GM18909 (cell line): ENCODE measurements around the gene CASZ1.

Source experiments
- ATAC-seq: cut with Tn5 transposase; IDR thresholded peaks from one replicate; pipeline ENCODE4 v1.9.1; 2021; ENCODE audit warnings: mild to moderate bottlenecking; ENCODE audit not compliant: unreplicated experiment, poor library complexity

The CASZ1 gene

DNA sequence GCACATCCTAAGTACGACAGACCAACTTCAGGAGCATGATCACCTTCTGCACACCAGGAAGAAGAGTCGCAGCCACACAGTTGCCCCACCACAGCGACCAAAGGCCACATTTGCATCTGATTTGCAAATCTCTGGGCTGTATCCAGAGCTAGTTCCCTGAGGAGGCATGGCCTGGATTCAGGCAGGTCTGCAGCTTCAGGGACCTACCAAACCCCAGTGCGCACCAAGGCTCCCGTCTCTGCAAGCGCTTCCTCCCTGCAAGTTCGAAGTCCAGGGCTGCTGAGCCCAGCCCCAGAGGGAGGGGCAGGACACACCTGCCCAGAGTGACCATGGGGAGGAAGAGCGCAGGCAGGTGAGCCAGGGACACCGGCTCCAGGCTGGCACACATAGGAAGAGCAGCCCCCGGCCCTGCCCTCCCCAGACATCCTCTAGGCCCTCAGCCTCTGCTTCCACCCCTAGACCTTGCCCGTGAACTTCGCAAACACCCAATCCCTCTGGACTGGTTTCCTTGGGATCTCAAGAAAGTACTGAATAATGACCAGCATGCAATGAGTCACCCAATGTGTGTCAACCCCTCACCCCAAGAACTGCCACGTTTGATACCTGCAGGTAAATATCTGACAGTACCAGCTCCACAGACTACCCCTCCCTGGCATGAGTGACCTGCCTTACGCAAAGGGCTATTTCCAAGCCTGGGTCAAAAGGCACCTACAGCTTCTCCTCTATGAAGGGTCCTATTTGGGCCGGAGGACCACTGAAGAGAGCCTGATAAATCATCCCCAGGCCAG lies 36.8 kb downstream of the CASZ1 start:
- ATAC-seq: no peak

DNA sequence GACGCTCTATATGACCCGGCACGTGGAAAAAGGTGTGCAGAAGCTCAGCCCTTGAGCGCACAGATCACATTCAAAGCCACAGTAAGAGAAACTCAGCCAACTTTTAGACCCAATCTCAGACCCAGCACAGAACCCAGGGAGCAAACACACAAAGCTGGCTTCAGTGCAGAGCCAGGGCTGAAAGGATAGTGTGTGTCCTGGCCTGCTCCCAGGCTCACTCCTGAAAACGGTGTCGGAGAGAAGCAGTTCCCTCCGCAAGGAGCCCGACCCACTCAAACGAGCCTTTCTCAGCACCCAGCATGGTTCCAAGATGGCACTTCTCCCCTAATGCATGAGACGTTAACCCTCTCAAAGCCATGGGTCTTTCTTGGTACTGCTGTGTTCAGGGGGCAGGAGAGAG lies 39.6 kb downstream of the CASZ1 start:
- ATAC-seq: no peak

DNA sequence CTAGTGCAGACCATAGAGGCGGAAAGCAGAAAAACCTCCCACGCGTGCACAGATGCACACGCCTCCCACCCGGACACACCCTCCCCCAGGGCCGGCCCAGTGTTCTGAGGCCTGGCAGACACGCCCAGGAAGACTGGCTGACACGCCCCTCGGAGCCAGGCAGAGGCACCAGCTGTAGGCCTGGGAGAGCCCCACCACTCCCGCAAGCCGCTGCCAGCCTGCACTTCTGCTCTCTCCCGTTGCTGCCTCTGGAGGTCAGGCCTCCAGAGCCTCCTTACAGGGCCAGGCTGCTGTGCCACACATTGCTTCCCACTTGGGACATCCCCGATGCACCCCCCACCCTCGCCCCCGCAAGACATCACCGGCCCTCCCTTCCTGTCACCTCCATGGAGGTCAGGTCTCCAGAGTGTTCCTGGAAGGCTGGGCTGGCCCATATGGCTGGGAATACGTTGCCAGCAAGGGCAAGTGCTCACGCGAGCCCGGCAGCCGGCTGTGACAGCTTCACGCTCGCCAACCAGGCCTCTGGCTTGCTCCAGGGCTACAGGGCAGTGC lies 40.4 kb downstream of the CASZ1 start:
- ATAC-seq: no peak

DNA sequence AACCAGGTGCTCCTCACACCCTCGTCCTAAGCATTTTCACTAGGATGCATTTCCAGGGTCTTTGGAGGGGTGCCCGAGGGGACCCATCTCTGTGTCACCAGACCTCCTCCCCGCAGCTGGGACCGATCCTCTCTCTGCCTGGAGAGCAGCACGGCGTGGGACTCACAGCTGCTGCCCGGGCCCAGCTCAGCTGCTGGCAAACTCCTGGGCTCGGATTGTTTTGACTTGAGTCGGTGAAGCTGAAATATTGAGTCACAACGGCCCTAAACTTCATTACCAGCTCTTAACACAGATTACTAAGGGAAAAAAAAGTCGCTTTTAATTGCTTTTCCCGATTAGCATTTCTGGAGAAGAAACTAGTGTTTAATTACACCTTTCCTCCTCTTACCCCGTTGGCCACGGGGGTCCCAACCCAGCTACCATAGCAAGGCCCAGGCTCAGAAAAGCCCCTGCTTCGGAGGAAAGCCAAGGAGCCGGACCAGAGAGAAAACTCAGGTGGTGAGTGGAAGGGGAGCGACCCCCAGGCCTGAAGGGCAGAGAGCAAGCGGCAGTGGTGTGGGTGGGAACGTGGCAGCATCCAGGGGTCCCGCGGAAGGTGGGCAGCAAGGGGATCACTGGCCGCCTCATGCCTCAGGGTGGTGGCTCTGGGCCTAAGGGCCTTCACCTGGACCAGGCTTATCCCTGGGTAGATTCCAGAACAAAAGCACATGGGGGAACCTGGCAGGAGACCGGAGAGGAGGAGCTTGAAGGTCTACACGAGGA lies 41.7 kb downstream of the CASZ1 start:
- ATAC-seq: no peak

DNA sequence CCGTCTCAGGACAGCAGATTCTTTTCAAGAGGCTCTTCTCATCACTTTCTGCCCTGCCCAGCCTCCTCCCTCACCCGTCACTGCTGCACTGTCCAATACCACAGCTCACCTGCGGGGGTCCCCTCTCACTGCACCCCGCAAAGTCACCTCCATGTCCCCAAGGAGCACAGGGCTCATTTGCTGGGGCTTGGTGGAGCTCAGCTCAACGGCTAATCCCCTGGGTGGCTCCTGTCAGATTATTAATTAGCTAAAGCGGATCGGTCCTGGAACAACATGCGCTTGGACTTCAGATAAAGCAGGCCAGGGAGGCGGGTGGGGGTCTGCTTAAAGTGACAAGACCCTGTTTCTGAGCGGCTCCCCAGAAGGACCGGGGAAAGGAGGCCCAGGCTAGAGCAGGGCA lies 43.1 kb downstream of the CASZ1 start:
- no peak for ATAC-seq

DNA sequence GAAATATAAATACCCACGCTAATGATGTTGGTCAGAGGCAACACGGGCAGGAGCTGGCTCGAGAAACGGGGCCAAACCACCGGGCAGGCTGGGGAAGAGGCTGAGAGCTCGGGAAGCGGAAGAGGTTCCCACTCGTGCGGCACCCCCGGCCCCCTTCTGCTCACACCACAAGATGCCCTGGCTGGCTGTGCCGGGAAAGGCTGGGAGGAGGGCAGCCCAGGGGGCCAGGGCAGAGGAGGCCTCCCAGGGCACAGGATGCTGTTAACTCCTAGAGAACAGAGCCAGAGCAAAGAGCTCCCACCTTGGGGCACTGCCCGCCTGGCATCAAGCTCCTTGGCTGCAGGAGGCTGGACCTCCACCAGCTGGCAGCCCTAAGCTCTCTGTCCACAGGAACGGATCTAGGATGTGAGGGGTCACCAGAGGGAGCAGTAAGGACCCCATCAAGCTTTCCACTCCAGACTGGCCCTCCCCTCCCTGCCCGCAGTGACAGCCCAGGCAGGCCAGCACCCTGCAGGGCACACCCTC lies 44.8 kb downstream of the CASZ1 start:
- ATAC-seq: no peak

DNA sequence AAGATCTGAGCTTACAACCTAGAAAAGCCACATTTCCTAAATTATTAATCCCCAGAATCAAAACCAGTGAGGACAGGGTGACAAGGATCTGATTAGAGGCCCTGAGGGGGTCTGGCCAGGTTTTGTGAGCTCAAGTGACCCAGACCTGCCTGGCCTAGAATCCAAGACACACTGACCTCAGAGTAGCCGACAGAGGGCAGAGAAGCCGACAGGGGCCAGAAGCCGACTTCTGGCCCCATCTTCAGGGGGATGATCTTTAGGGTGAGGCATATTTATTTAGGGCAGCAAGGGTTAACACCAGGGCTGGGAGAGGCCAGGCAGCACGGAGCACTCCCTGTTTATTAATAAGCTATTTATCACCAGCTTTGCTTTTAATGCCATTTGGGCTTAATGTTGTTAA lies 45.3 kb downstream of the CASZ1 start:
- no peak for ATAC-seq

DNA sequence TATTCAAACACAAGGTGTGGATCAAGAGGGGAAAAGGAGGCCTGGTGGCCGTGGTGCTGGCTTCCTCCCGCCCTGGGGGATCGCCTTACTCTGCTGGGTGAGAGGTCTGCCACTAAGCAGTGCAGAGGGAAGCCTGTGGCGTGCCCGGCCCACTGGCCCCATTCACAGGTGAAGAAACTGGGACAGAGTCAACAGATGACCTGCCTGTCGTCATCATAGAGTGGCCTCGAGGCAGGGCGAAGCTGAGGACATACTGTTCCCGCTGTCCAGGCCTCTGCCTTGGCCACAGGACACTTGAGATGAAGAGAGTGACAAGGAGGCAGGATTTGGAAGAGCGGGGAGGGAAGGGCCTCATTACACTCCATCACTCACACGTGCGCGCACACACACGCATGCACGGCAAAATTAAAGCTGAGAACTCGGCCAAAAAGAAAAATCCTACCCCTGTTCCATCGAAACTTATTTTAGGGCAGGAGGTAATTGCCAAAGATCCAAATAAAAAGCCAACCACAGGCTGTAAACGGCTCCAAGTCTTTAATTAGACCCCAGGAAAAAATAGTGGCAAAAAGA lies 50.5 kb downstream of the CASZ1 start:
- no peak for ATAC-seq

DNA sequence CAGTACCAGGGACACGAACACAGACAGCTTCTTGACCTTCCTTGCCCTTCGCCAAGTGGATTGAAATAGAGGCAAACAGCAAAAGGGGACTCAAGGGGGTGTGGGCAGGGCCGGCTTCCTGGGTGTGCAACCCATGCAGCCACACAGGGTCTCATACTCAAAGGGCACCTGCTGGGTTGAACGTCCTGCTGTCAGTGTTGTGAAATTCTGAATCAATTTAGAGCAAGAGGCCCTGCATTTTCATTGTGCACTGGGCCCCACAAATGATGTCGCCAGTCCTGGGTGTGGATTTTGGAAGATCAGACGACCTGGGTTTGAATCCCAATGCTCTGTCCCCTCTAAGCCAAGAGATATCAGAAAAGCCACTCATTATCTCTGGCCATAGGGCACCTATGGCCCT lies 51.1 kb downstream of the CASZ1 start:
- ATAC-seq: no peak

DNA sequence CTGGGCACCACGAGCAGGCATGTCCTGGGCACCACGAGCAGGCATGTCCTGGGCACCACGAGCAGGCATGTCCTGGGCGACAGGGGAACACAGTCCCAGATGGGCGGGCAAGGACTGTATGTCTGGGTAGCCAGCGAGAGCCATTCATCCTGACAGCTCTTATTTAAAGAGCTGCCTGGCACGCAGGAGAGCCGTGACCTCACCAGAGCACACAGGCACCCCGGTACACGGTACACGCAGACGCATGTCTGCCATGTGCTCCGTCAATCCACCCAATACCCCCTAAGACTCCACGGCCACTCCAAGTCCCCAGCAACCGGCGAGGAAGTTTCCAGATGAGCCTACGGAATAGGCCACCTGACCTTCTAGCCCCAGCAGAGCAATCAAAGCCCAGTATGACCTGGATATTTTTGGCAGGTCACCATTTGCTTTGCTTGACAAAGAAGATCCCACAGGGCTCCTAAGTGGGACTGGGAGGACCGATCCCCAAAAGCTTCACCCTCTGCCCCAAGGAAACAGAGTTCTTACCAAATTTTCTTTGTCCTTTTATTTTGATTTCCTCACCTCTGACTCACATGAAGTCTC lies 51.7 kb downstream of the CASZ1 start:
- ATAC-seq: no peak

DNA sequence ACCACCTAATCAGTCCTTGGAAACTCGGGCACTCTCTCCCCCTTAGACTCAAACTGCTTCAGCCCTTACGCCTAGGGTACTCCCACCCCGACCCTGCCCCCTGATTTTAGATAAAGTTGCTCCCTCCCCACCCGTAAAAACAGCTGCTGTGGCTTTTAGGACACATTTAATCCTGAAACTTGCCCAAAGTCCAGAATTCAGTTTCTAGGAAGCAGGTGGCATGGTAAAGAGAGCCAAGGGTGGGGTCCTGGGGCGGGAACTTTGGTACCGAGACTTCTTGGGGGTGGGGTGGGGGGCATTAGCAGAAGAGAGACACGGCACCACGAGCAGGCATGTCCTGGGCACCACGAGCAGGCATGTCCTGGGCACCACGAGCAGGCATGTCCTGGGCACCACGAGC lies 52.4 kb downstream of the CASZ1 start:
- no peak for ATAC-seq

DNA sequence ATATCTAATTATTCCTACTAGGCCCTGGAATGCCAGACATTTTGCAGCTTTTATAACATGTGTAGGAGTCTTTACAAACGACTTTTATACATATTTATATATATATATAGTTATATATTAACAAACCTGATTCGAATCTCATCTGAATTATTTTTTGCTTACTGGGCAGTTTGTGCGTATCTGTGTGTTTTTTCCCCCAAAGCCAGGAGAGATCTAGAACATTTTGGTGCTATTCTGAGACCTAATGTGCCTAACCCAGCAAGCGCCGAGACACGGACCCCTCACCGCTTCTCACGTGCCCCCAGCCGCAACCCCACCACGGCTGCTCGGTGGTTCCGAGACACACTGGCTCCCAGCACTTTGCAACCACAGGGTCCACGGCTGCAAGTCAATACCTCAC lies 54.8 kb downstream of the CASZ1 start:
- ATAC-seq: no peak

DNA sequence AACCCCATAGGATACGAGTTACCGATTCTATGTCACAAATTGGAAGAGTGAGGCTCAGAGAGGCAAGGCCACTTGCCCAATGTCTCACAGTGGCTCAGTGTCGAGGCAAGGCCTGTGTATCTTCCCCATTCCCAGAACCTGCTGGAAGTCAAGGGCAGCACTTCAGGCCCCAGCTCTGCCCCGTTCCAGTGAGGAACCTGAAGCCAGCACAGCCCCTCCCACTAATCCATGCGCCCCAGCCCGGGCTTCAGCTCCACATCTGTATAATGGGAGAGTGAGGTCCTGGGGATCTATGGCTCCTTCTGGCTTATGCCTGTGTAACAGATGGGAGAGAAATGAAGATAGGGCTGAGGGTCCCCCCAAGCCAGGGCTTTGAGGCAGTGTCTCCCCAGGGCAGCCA lies 56.3 kb downstream of the CASZ1 start:
- no peak for ATAC-seq

DNA sequence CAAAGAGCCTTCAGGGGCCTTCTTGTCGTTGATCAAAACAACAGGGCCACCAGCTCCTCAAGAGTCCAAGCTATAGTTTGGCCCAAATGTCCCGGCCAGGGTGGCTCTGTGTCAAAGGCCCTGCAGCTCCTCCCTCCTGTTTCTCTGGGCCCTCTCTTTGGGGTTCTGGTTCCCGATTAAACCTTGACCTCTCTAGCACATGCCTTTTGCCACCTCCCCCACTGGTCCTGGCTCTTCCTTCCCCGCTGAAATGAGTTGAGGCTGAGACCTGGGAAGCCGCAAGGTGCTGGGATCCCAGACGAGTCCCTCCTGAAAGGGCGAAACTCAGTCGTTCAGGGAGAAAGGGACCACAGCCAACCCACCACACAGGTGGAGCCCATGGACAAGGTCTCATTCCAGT lies 56.9 kb downstream of the CASZ1 start:
- no peak for ATAC-seq

DNA sequence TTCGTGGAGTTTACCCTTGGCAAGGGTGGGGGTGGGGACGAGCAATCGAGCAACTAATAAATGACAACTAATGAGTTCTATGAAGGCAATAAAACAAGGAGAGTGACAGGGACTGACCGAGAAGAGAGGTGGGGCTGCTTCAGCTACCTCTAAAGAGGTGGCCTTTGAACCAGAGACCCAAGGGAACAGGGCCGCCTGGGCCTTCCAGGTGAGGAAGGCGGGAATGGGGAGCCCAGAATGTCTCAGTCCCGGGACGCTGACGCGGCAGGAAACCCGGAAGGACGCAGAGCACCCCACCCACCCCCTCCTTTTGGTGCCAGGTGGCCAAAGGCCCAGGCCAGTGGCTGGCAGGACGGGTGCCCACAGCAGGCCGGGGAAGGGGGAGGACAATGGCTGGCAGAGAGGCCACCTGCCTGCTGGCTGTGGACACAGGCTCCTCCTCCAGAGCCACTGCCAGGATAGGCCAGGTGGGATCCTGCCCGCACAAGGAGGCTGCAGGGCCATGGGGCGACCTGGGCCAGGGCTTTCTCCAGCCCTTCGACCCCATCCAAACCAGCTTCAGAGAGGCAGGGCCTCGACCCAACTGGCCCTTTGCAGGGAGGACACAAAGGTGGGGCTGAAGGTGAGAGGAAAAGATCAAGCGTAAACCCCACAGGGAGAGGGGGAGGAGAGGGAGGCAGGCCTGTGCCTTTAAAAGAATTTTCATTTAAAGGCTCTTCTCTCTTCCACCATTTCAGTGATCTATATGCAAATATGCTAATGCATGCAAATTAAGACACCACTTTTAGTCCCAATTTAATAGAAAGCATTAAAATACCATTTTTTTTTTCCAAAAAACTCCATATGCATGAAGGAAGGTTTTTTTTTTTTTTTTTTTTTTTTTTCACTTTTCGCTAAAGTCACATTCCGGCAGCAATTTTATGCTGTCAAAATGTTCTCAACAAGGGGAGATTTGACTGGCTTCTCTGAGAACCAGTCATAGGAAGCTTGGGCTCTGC lies 58.1 kb downstream of the CASZ1 start:
- ATAC-seq: no peak

DNA sequence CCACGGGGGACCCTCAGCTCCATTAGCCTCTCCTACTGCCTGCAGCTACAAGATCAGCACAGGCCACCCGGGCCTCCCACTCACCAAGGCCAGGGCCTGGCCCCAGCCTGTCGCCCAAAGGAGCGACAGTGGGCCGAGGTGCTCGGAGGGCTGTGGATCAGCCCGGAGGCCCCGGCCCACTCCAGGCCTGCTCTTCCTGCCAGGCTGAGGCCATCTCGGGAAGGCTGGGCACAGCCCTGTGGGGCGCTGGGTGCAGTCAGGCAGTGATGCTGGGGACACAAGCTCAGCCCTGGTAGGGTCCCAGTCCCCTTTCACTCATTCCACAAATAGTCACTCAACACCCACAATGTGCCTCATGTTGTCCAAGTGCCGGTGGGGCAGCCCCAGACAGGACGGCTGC lies 58.8 kb downstream of the CASZ1 start:
- no peak for ATAC-seq

DNA sequence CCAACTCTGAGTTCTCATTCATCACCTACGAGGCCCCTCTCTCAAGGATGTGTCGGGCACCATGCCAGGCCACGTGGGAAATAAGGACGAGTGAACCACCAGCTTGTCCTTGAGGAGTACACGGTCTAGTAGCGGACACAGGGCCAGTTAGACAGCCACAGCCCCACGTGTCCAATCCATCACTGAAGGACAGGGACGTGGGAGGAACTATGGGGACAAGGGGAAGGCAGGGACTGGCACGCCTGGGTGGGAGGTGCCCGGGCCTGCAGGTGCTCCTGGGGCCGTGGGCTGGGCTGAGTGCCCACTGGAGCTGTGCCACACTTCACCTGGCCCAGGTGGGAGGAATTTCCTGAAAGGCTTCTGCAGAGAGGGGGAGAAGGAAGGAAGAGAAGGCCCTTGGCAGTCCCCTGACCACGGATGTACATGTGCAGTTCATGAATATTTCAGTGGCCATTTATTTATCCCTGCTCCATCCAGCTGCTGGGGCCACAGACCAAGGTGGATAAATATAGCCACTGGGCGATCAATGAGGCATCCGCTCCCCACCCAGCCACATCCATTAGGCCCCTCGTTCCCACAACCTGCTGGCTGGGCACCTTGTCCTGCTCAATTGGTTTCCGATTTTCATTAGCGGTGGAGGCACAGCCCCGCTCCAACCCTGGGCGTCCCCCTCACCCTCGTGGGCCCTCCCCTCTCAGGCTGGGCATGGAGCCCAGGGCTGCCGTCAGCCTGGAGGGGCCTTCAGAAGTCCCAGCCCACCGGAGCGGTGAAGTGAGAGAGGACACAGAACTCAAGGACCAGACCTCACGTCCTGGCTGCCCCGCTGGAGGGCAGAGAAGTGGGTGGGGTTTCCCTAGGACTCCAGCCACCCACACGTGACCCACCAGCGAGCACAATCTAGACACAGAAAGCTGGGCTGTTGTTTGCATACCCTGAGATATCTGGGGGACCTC lies 59.5 kb downstream of the CASZ1 start:
- ATAC-seq: no peak

DNA sequence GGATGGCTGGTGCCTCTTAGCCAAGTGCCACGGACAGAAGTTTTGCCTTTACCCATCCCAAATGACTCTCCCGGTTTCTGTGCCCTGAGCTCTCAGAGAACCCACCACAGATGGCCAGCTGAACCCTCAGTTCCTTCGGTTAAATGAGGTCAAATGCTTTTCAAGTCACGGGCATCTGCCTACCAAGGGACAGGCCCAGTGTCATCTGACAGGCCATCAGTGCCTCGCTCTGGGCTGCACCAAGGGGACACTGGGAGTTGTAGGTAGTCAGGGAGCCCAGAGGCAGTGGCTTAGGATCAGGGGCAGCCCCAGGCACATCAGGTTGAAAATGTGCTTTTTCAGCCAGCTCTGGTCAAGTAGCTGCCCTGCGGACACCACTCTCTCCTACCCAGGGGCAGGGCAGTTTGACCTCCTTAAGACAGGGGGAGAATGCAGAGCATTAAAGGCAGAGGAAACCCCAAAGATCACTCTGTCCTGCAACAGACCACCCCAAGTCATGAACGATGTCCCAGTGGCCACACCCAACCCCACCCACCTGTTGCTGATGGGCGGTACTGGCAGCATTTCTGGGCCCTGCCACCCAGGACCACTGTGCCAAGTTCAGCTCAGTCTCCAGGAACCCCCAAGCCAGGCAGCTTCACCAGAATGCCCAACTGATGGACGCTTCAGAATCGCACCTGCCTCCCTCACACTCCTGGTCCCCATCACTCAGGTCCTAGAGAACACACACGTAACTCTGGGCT lies 60.7 kb downstream of the CASZ1 start:
- no peak for ATAC-seq
